K562 (cell line): ENCODE measurements around the gene PBX4. TPM values are rescaled to one million over a fixed set of nuclear protein-coding genes. Genes with fewer than 3 reads are reported as not detected.

ENCODE experiments used
- ATAC-seq: fragments of 200-7000 bp; cut with Tn5 transposase; 3 replicates; pipeline ENCODE4 v1.9.1; 2020; ENCODE audit warnings: moderate library complexity
- BruUV-seq: library from RNA; stranded (reverse); fragments of 400-500 nt; replicated peaks from 2 replicates; lab custom pipeline; 2021; lab: Mats Ljungman, UMichigan
- CTCF ChIA-PET: fragments of 300-600 bp; formaldehyde crosslinking; extraction: SDS; loops from one replicate; lab custom pipeline; 2021; ENCODE audit warnings: low intra/inter-chr PET ratio; lab: Yijun Ruan, JAX
- POLR2A ChIA-PET: fragments of 300-600, 350-650 bp; sonication (Branson Sonifier 250); formaldehyde crosslinking; extraction: SDS; loops from one replicate; lab custom pipeline; 2021; ENCODE audit warnings: antibody characterized with exemption, inconsistent platforms; lab: Yijun Ruan, JAX
- DNase-seq, 4 experiments: peaks; one replicate each; pipeline versions ENCODE4 v3.0.0 to v3.0.0-alpha.2; 2011 to 2018; ENCODE audit warnings: low spot score in 3 of 4, mixed read lengths in 3 of 4; ENCODE audit errors: extremely low read depth in 1 of 4
- FAIRE-seq: peaks from 2 replicates; lab custom pipeline; 2011; peaks lifted over from hg19 to GRCh38; lab: Jason Lieb, UNC
- H2AFZ ChIP-seq: 2 replicates; pipeline ENCODE4 v1.6.0; 2011; ENCODE audit warnings: low read depth, low read length, control low read depth, inconsistent platforms
- H3K27ac ChIP-seq: fragments of 200-600 bp; 3 replicates; pipeline ENCODE4 v1.8.0; 2011; ENCODE audit warnings: low read depth, mild to moderate bottlenecking, control low read depth, inconsistent platforms, low read length, moderate library complexity, mixed read lengths; ENCODE audit errors: extremely low read depth
- H3K27me3 ChIP-seq, 2 experiments: fragments of 300-600 bp in 1 of 2; 2 replicates in 1 of 2; 3 replicates in 1 of 2; pipeline versions ENCODE4 v1.6.0 to v1.8.0; 2011; ENCODE audit warnings: inconsistent platforms in 2 of 2, low read length in 2 of 2, mild to moderate bottlenecking in 1 of 2, mixed read lengths in 1 of 2, moderate library complexity in 1 of 2; ENCODE audit not compliant: control insufficient read depth in 2 of 2, insufficient read depth in 2 of 2
- H3K36me3 ChIP-seq: fragments of 300-600 bp; 3 replicates; pipeline ENCODE4 v1.8.0; 2011; ENCODE audit warnings: mild to moderate bottlenecking, low read length, inconsistent platforms; ENCODE audit not compliant: control insufficient read depth, insufficient read depth
- H3K4me1 ChIP-seq, 2 experiments: fragments of 200-600 bp in 1 of 2; replicated peaks in 1 of 2; 2 replicates in 1 of 2; 3 replicates in 1 of 2; pipeline versions ENCODE4 v1.5.1 to v1.8.0; 2011; ENCODE audit warnings: inconsistent platforms in 2 of 2, low read length in 2 of 2, mild to moderate bottlenecking in 1 of 2, mixed read lengths in 1 of 2, moderate library complexity in 1 of 2; ENCODE audit not compliant: control insufficient read depth in 2 of 2, insufficient read depth in 2 of 2
- H3K4me2 ChIP-seq: 2 replicates; pipeline ENCODE4 v1.6.1; 2011; ENCODE audit warnings: low read length, control low read depth, inconsistent platforms, mixed read lengths; ENCODE audit not compliant: insufficient read depth
- H3K4me3 ChIP-seq: fragments of 200-600 bp; sonication (generic), shearing (Covaris generic); 2 replicates; pipeline ENCODE4 v1.5.1; 2016; ENCODE audit warnings: control low read depth, inconsistent platforms
- H3K79me2 ChIP-seq: fragments of 200-600 bp; 3 replicates; pipeline ENCODE4 v1.8.0; 2011; ENCODE audit warnings: low read length, inconsistent platforms; ENCODE audit not compliant: control insufficient read depth, insufficient read depth
- H3K9ac ChIP-seq, 2 experiments: 2 replicates each; pipeline versions ENCODE4 v1.6.0 to v1.6.1; 2011; ENCODE audit warnings: low read depth in 2 of 2, low read length in 2 of 2, control low read depth in 1 of 2, inconsistent platforms in 1 of 2, mild to moderate bottlenecking in 1 of 2, mixed read lengths in 1 of 2; ENCODE audit not compliant: insufficient read depth in 1 of 2
- H3K9me1 ChIP-seq: one replicate; pipeline ENCODE4 v1.6.0; 2011; ENCODE audit warnings: inconsistent platforms, mild to moderate bottlenecking, low read length, moderate library complexity; ENCODE audit not compliant: control insufficient read depth, insufficient read depth
- H3K9me3 ChIP-seq: replicated peaks from 2 replicates; pipeline ENCODE4 v1.5.1; 2011; ENCODE audit warnings: low read depth, low read length, inconsistent platforms; ENCODE audit not compliant: control insufficient read depth, insufficient read depth
- H4K20me1 ChIP-seq: replicated peaks from 2 replicates; pipeline ENCODE4 v1.6.1; 2011; ENCODE audit warnings: low read length, inconsistent platforms, mixed read lengths; ENCODE audit not compliant: control insufficient read depth, insufficient read depth
- ETS2 ChIP-seq: IDR thresholded peaks from 2 replicates; pipeline ENCODE4 v1.6.1; 2016; ENCODE audit warnings: borderline replicate concordance, missing genetic modification characterization, mild to moderate bottlenecking, moderate library complexity, missing compliant biosample characterization; ENCODE audit not compliant: poor library complexity, severe bottlenecking
- ETV6 ChIP-seq, 3 experiments: fragments of 150-350 bp in 1 of 3; sonication (generic) in 1 of 3; formaldehyde crosslinking in 1 of 3; IDR thresholded peaks; 2 replicates each; pipeline versions ENCODE4 v1.6.1 to v1.8.0; 2014 to 2022; ENCODE audit warnings: borderline replicate concordance in 2 of 3, low read depth in 2 of 3, antibody characterized with exemption in 1 of 3, low read length in 1 of 3, mild to moderate bottlenecking in 1 of 3, missing genetic modification reagents in 1 of 3
- FOXP1 ChIP-seq: sonication (generic); formaldehyde crosslinking; IDR thresholded peaks from 2 replicates; pipeline ENCODE4 v1.8.0; 2022; ENCODE audit warnings: mild to moderate bottlenecking, missing genetic modification reagents
- HOXB6 ChIP-seq: fragments of 250-450 bp; sonication (Bioruptor Pico); IDR thresholded peaks from 2 replicates; pipeline ENCODE4 v1.5.1; 2022; ENCODE audit warnings: mild to moderate bottlenecking, borderline replicate concordance
- PHB ChIP-seq: fragments of 250-450 bp; sonication (Bioruptor Pico); IDR thresholded peaks from 2 replicates; pipeline ENCODE4 v1.5.0; 2021
- POLR2AphosphoS2 ChIP-seq: IDR thresholded peaks from 2 replicates; pipeline ENCODE4 v1.6.1; 2012; ENCODE audit warnings: low read length, improper control_type of control experiment
- RFX5 ChIP-seq: IDR thresholded peaks from 2 replicates; pipeline ENCODE4 v1.6.1; 2011; ENCODE audit warnings: low read depth, mild to moderate bottlenecking, improper control_type of control experiment, low read length
- SOX6 ChIP-seq: fragments of 450-650 bp; IDR thresholded peaks from 2 replicates; pipeline ENCODE4 v1.6.1; 2014; ENCODE audit warnings: mild to moderate bottlenecking
- YBX1 ChIP-seq: fragments of 450-650 bp; IDR thresholded peaks from 2 replicates; pipeline ENCODE4 v1.7.1; 2016; ENCODE audit warnings: mild to moderate bottlenecking
- ZBTB2 ChIP-seq: fragments of 450-650 bp; IDR thresholded peaks from 2 replicates; pipeline ENCODE4 v1.6.1; 2016; ENCODE audit warnings: antibody characterized with exemption
- ZC3H11A ChIP-seq: IDR thresholded peaks from 2 replicates; pipeline ENCODE4 v1.6.1; 2012; ENCODE audit warnings: low read depth, low read length, improper control_type of control experiment
- ZNF766 ChIP-seq: fragments of 200-800 bp; sonication (Bioruptor generic); conservative IDR thresholded peaks from 2 replicates; pipeline ENCODE4 v1.6.1; 2016; ENCODE audit warnings: missing genetic modification characterization, missing compliant biosample characterization
- WGBS: fragments of 100-300 bp; shearing (Covaris generic); methylation state at CpG from one replicate; pipeline ENCODE4 v1.1.6; 2016; ENCODE audit warnings: low coverage, mixed read lengths; ENCODE audit not compliant: insufficient coverage; ENCODE audit errors: missing lambda C conversion rate; 5-methylcytosine and 5-hydroxymethylcytosine counted together
- in situ Hi-C: fragments of 300-500 bp; cut with MboI; formaldehyde crosslinking; loops from 4 replicates; pipeline ENCODE4 v1.15.0; 2018; ENCODE audit warnings: inconsistent platforms, mixed read lengths
- intact Hi-C: fragments of 100-400 bp; cut with micrococcal nuclease; formaldehyde crosslinking; loops from 2 replicates; pipeline ENCODE4 v1.14.2; 2022
- polyA plus RNA-seq, 8 experiments: library from polyadenylated mRNA; depleted of rRNA in 4 of 8; stranded (reverse) in 5 of 8; unstranded in 3 of 8; fragments of >200 nt; fragmentation: Nextera tagmentation in 2 of 8; fragmentation: Illumina TruSeq in 1 of 8; extraction: Ambion mirVana in 2 of 8; extraction: Trizol in 1 of 8; gene quantifications; 2 replicates each; pipeline versions ENCODE4 v1.2.1 to v1.2.3, GENCODE V29; 2011 to 2014; ENCODE audit warnings: inconsistent platforms in 1 of 8, missing spikeins in 1 of 8
- total RNA-seq, 7 experiments: library from RNA; depleted of rRNA in 6 of 7; stranded (reverse); fragments of >200 nt in 6 of 7; fragmentation: Illumina TruSeq in 2 of 7; extraction: Trizol in 2 of 7; gene quantifications; 2 replicates each; pipeline versions ENCODE4 v1.2.1 to v1.2.3, GENCODE V29; 2011 to 2021; ENCODE audit warnings: low replicate concordance in 1 of 7
- TF ChIP-seq, protein P1 (sequence below), 2 experiments: fragments of 200-800 bp in 1 of 2; sonication (Bioruptor generic) in 1 of 2; sonication (generic) in 1 of 2; formaldehyde crosslinking in 1 of 2; IDR thresholded peaks in 1 of 2; conservative IDR thresholded peaks in 1 of 2; 2 replicates each; pipeline versions ENCODE4 v1.5.0 to v1.6.1; 2016 to 2020; ENCODE audit warnings: missing compliant biosample characterization in 1 of 2, missing genetic modification characterization in 1 of 2, missing genetic modification reagents in 1 of 2
- TF ChIP-seq, protein P2 (sequence below): fragments of 250-450 bp; sonication (Bioruptor Pico); IDR thresholded peaks from 2 replicates; pipeline ENCODE4 v1.9.0; 2021; ENCODE audit warnings: mild to moderate bottlenecking, inconsistent platforms

The PBX4 gene
- total and polyA plus RNA-seq, 9 of the 15 experiments (the other 6 are each of a cell fraction or from before 2014, with no cell fraction given) = 0.11 to 3.8 (median 1.6) TPM; not detected in 1

DNA sequence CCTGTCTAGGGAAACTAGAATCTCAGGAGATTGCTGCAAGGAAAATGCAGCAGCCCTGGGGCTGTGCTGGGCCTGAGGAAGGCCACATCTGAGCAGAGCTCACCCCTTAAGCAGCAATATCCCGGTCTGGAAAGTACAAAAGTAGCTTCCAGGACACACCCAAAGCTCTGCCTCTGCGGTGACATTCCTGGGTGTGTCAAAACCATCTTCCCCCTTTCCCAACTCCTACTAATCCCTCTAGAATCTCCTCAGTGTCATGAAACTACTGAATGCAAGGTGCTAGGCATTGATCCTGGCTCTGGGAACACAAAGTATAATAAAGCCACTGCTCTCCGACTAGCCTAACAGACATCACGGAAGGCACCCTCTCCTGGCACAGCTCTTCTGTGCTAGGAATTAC is 5.0 kb downstream of the PBX4 start:
- no peaks in the 10 kb centered on the region for H3K27me3 ChIP-seq
- DNase-seq = no peak
- no peak overlapping the region for H3K4me2 ChIP-seq
- peaks cover 3% of the 10 kb centered on the region for H3K9me1 ChIP-seq
- FAIRE-seq = no peak
- no peaks in the 10 kb centered on the region for H3K36me3 ChIP-seq
- no peak overlapping the region for H2AFZ ChIP-seq
- H3K4me1 ChIP-seq = peaks cover 0 to 13% of the 10 kb centered on the region in 2 experiments; a peak in 3 of 5 replicates
- H3K9me3 ChIP-seq = no peaks in the 10 kb centered on the region
- WGBS = 49% methylated on average over 4 of the region's 4 CpGs
- no peaks in the 10 kb centered on the region for H3K79me2 ChIP-seq
- TF ChIP-seq FOXP1 (CRISPR knock-in tag) (no peak), YBX1 (no peak), SOX6 (no peak), RFX5 (no peak), HOXB6 (CRISPR knock-in tag) (no peak), POLR2AphosphoS2 (no peak), ZC3H11A (no peak), ZNF766 (no peak), ZBTB2 (no peak), ETV6 (IDR thresholded peaks at IDR 0.05; ENCODE audit: borderline replicate concordance in 1 of 2, low read depth in 2 of 2, low read length in 1 of 2) (no peak), ETV6 (CRISPR knock-in tag; IDR thresholded peaks at IDR 0.05; ENCODE audit: borderline replicate concordance) (no peak), ETS2 (tag) (no peak), PHB (no peak)
- TF ChIP-seq, protein P1, sequence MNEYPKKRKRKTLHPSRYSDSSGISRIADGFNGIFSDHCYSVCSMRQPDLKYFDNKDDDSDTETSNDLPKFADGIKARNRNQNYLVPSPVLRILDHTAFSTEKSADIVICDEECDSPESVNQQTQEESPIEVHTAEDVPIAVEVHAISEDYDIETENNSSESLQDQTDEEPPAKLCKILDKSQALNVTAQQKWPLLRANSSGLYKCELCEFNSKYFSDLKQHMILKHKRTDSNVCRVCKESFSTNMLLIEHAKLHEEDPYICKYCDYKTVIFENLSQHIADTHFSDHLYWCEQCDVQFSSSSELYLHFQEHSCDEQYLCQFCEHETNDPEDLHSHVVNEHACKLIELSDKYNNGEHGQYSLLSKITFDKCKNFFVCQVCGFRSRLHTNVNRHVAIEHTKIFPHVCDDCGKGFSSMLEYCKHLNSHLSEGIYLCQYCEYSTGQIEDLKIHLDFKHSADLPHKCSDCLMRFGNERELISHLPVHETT (CRISPR knock-in tag; conservative IDR thresholded peaks at IDR 0.05 in 1 of 2, IDR thresholded peaks at IDR 0.05 in 1 of 2) = no peak
- TF ChIP-seq, protein P2, sequence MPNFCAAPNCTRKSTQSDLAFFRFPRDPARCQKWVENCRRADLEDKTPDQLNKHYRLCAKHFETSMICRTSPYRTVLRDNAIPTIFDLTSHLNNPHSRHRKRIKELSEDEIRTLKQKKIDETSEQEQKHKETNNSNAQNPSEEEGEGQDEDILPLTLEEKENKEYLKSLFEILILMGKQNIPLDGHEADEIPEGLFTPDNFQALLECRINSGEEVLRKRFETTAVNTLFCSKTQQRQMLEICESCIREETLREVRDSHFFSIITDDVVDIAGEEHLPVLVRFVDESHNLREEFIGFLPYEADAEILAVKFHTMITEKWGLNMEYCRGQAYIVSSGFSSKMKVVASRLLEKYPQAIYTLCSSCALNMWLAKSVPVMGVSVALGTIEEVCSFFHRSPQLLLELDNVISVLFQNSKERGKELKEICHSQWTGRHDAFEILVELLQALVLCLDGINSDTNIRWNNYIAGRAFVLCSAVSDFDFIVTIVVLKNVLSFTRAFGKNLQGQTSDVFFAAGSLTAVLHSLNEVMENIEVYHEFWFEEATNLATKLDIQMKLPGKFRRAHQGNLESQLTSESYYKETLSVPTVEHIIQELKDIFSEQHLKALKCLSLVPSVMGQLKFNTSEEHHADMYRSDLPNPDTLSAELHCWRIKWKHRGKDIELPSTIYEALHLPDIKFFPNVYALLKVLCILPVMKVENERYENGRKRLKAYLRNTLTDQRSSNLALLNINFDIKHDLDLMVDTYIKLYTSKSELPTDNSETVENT (CRISPR knock-in tag) = no peak
- no peaks in the 10 kb centered on the region for H4K20me1 ChIP-seq
- intact Hi-C loops (no loop called here), in situ Hi-C loops (no loop called here)
- ChIA-PET POLR2A (interaction anchor here (0.5 to 1.5 kb wide), 4 partner anchors 9 to 1405 kb away, joined by 3 to 8 read pairs (median 3); no protein-coding TSS in a partner anchor), CTCF (no interaction called here)
- no peak overlapping the region for H3K9ac ChIP-seq
- no peak overlapping the region for H3K27ac ChIP-seq
- no TSS peak for BruUV-seq
- ATAC-seq = no peak
- no peak overlapping the region for H3K4me3 ChIP-seq
